C4-2B (cell line): ENCODE measurements around the gene PIP4K2B.

ENCODE experiments used
- CTCF ChIP-seq: fragments of 450-650 bp; conservative IDR thresholded peaks from 2 replicates; pipeline ENCODE4 v1.5.1; 2017; ENCODE audit warnings: mild to moderate bottlenecking
- ZFX ChIP-seq: fragments of 450-650 bp; IDR thresholded peaks from 2 replicates; pipeline ENCODE4 v1.6.1; 2017

GRCh38 chr17:38848557-38848891, 49.2 kb upstream of the PIP4K2B start:
- TF ChIP-seq CTCF: no peak
- TF ChIP-seq ZFX: no peak
